Endodermal cell (in vitro differentiated cells): ENCODE data around the gene DDX10. TPM values are rescaled to one million over a fixed set of nuclear protein-coding genes. Genes with fewer than 3 reads are reported as not detected.

Experiments used
- DNase-seq: peaks from one replicate; pipeline ENCODE4 v3.0.0-alpha.2; 2017
- H3K27ac ChIP-seq: 2 replicates; pipeline ENCODE4 v1.5.1; 2013; ENCODE audit warnings: mild to moderate bottlenecking, low read depth, low read length, moderate library complexity
- H3K27me3 ChIP-seq: 2 replicates; pipeline ENCODE4 v1.6.1; 2013; ENCODE audit warnings: mild to moderate bottlenecking, low read length, moderate library complexity; ENCODE audit not compliant: insufficient read depth, control insufficient read depth, poor library complexity, severe bottlenecking
- H3K36me3 ChIP-seq: 2 replicates; pipeline ENCODE4 v1.7.0; 2013; ENCODE audit warnings: mild to moderate bottlenecking, low read length, moderate library complexity; ENCODE audit not compliant: control insufficient read depth, insufficient read depth
- H3K4me1 ChIP-seq: one replicate; pipeline ENCODE4 v1.7.0; 2013; ENCODE audit warnings: low read length; ENCODE audit not compliant: control insufficient read depth, insufficient read depth
- H3K4me3 ChIP-seq: 2 replicates; pipeline ENCODE4 v1.5.1; 2013; ENCODE audit warnings: mild to moderate bottlenecking, low read length, moderate library complexity
- H3K9ac ChIP-seq: 2 replicates; pipeline ENCODE4 v1.6.1; 2013; ENCODE audit warnings: mild to moderate bottlenecking, low read length, moderate library complexity; ENCODE audit not compliant: poor library complexity, severe bottlenecking; ENCODE audit errors: extremely low read depth
- H3K9me3 ChIP-seq: 2 replicates; pipeline ENCODE4 v1.6.1; 2013; ENCODE audit warnings: mild to moderate bottlenecking, low read length, moderate library complexity; ENCODE audit not compliant: control insufficient read depth
- H3K27ac Mint-ChIP-seq: 2 replicates; pipeline ENCODE4 v1.8.0; 2020; ENCODE audit warnings: mixed read lengths
- H3K27me3 Mint-ChIP-seq: 2 replicates; pipeline ENCODE4 v1.8.0; 2021; ENCODE audit warnings: mild to moderate bottlenecking, mixed read lengths; ENCODE audit not compliant: insufficient read depth
- H3K36me3 Mint-ChIP-seq: 2 replicates; pipeline ENCODE4 v1.8.0; 2020; ENCODE audit warnings: low read depth, mixed read lengths
- H3K4me1 Mint-ChIP-seq: 2 replicates; pipeline ENCODE4 v1.8.0; 2020; ENCODE audit warnings: mixed read lengths
- H3K4me3 Mint-ChIP-seq: 2 replicates; pipeline ENCODE4 v1.8.0; 2020; ENCODE audit warnings: mild to moderate bottlenecking, moderate library complexity, mixed read lengths
- H3K9me3 Mint-ChIP-seq: 2 replicates; pipeline ENCODE4 v1.8.0; 2020; ENCODE audit warnings: mild to moderate bottlenecking, mixed read lengths
- WGBS, 2 experiments: methylation state at CpG; one replicate each; pipeline versions ENCODE4 v1.1.5 to v1.1.7; 2013; ENCODE audit warnings: missing lambda C conversion rate in 2 of 2, mixed read lengths in 1 of 2; ENCODE audit not compliant: insufficient coverage in 1 of 2, insufficient read length in 1 of 2; 5-methylcytosine and 5-hydroxymethylcytosine counted together
- total RNA-seq, 2 donors: library from RNA; stranded (reverse); fragmentation: NEBNext Ultra II Directional in 1 of 2; extraction: Animal tissue kit (Norgen Biotek cat#: 25700) in 1 of 2; gene quantifications; 2 replicates in 1 of 2; 3 replicates in 1 of 2; pipeline ENCODE4 v1.2.1, GENCODE V29; 2021
- TF ChIP-seq, protein P1 (sequence below): fragments of 200-600 bp; sonication (generic); conservative IDR thresholded peaks from 2 replicates; pipeline ENCODE4 v1.5.0; 2021; ENCODE audit warnings: antibody characterized with exemption, mild to moderate bottlenecking

Gene DDX10
- total RNA-seq, 2 donors from 2014 or later: 31.1 to 32.7 TPM

DNA sequence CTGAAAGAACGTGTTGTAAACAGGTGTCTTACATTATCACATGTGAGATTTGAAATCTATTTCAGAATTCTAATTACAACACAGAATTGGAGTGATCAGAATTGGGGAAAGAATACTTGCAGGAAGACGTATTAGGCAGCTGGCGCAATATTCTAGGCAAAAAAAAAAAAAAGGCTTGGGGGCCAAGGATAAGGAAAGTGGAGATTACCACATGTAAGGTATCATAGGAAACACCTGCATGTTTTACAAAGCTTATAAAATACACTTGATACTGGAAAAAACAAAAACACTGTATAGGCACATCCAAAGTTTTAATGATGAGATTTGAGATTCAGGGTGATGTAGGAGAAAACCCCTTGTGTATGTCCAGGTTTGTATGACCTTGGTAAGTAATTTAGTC, 245.1 kb downstream of the DDX10 start:
- no peaks in the 10 kb centered on the region for H3K36me3 ChIP-seq
- H3K27me3 ChIP-seq: no peaks in the 10 kb centered on the region
- H3K9me3 ChIP-seq: no peaks in the 10 kb centered on the region
- no peaks in the 10 kb centered on the region for H3K27me3 Mint-ChIP-seq
- DNase-seq: no peak
- TF ChIP-seq, protein P1, sequence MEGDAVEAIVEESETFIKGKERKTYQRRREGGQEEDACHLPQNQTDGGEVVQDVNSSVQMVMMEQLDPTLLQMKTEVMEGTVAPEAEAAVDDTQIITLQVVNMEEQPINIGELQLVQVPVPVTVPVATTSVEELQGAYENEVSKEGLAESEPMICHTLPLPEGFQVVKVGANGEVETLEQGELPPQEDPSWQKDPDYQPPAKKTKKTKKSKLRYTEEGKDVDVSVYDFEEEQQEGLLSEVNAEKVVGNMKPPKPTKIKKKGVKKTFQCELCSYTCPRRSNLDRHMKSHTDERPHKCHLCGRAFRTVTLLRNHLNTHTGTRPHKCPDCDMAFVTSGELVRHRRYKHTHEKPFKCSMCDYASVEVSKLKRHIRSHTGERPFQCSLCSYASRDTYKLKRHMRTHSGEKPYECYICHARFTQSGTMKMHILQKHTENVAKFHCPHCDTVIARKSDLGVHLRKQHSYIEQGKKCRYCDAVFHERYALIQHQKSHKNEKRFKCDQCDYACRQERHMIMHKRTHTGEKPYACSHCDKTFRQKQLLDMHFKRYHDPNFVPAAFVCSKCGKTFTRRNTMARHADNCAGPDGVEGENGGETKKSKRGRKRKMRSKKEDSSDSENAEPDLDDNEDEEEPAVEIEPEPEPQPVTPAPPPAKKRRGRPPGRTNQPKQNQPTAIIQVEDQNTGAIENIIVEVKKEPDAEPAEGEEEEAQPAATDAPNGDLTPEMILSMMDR: no peak
- no peak overlapping the region for H3K4me3 Mint-ChIP-seq
- peaks cover 39% of the 10 kb centered on the region for H3K4me1 Mint-ChIP-seq
- H3K27ac Mint-ChIP-seq: no peak overlapping the region
- H3K36me3 Mint-ChIP-seq: no peaks in the 10 kb centered on the region
- H3K27ac ChIP-seq: no peak overlapping the region
- H3K4me3 ChIP-seq: no peak overlapping the region
- peaks cover 14% of the 10 kb centered on the region for H3K4me1 ChIP-seq
- H3K9me3 Mint-ChIP-seq: no peaks in the 10 kb centered on the region
- H3K9ac ChIP-seq: no peak overlapping the region
- WGBS, 2 experiments: 96 to 100% methylated on average over 1 to 3 of the region's 3 CpGs

DNA sequence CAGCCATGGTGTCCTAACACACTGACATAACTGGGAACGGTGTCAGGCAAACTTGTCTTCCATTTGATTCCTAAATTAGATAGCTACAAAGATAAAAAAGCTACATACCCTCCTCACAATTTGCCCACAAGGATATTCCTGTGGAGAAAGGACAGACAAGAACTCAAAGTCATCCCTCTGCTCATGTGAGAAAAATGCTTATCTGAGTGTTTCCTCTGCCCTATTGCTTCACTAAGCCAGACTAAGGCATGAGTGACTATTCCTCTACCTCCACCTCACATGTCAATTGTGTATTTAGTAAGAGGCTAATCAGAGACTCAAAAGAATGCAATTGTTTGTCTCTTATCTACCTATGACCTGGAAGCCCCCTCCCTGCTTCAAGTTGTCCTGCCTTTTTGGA, 247.7 kb downstream of the DDX10 start:
- Histone ChIP-seq H3K9me3 (no peaks in the 10 kb centered on the region), H3K4me3 (peak overlapping the region; percentile 39), H3K9ac (peak overlapping the region; percentile 55), H3K27me3 (no peaks in the 10 kb centered on the region), H3K4me1 (peaks cover 14% of the 10 kb centered on the region), H3K36me3 (no peaks in the 10 kb centered on the region), H3K27ac (no peak overlapping the region)
- peak overlapping the region; percentile 94 for H3K27ac Mint-ChIP-seq
- no peaks in the 10 kb centered on the region for H3K27me3 Mint-ChIP-seq
- no peak for DNase-seq
- H3K36me3 Mint-ChIP-seq: no peaks in the 10 kb centered on the region
- 79% methylated on average over 1 of the region's 1 CpG; no CpG with 5 or more reads in 1 of the 2 experiments for WGBS, 2 experiments
- no peaks in the 10 kb centered on the region for H3K9me3 Mint-ChIP-seq
- peaks cover 44% of the 10 kb centered on the region for H3K4me1 Mint-ChIP-seq
- TF ChIP-seq, protein P1: no peak
- peak overlapping the region; percentile 23 for H3K4me3 Mint-ChIP-seq

DNA sequence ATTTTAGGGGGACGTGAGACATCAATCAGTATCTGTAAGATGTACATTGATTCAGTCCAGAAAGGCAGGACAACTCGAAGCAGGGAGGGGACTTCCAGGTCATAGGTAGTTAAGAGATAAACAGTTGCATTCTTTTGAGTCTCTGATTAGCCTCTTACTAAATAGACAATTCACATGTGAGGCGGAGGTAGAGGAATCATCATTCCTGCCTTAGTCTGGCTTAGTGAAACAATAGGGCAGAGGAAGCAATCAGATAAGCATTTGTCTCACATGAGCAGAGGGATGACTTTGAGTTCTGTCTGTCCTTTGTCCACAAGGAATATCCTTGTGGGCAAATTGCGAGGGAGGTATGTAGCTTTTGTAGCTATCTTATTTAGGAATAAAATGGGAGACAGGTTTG, 248.3 kb downstream of the DDX10 start:
- WGBS, 2 experiments: 53 to 66% methylated on average over 4 of the region's 4 CpGs
- no peaks in the 10 kb centered on the region for H3K27me3 Mint-ChIP-seq

More for the DNA sequence above, 248.3 kb downstream of the DDX10 start:
- Histone ChIP-seq H3K36me3 (no peaks in the 10 kb centered on the region), H3K4me1 (peaks cover 14% of the 10 kb centered on the region), H3K27ac (no peak overlapping the region), H3K9ac (peak overlapping the region; percentile 55), H3K9me3 (no peaks in the 10 kb centered on the region), H3K4me3 (peak overlapping the region; percentile 6), H3K27me3 (no peaks in the 10 kb centered on the region)
- H3K4me1 Mint-ChIP-seq: peaks cover 44% of the 10 kb centered on the region
- no peaks in the 10 kb centered on the region for H3K9me3 Mint-ChIP-seq
- no peaks in the 10 kb centered on the region for H3K36me3 Mint-ChIP-seq
- TF ChIP-seq, protein P1: no peak
- peak overlapping the region; percentile 23 for H3K4me3 Mint-ChIP-seq
- peak overlapping the region; percentile 94 for H3K27ac Mint-ChIP-seq
- DNase-seq: no peak
